NCI-H2227 treated with DMSO at 0.1 percent for 48 hours (cell line): Measurements from ENCODE around the gene NHEJ1.

Source experiments
- DNase-seq: peaks from one replicate; lab custom pipeline; 2025; lab: John Stamatoyannopoulos, UW

The NHEJ1 gene

GRCh38 chr2:219182331-219183150 lies 21.9 kb upstream of the NHEJ1 start:
- DNase-seq: no peak

- no peak for DNase-seq
These were observed 20.9 kb upstream of the NHEJ1 start for GRCh38 chr2:219181531-219181930.

DNA sequence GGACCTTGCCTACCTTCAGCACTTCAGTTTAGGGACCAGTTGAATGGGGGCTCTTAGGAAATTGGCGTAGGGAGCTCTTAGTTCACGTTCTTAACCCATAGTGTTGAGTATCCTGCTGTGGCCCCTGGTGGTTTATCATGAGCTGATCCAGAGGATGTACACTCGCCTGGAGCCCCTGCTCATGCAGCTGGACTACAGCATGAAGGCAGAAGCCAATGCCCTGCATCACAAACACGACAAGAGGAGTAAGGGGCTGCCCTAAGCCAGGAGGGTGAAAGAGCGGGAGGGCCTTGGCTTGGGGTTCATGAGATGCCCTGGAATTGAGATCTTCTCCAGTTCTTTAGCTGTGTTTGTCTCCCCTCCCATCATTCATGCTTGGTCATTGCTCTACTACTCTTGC lies 20.3 kb upstream of the NHEJ1 start:
- no peak for DNase-seq

DNA sequence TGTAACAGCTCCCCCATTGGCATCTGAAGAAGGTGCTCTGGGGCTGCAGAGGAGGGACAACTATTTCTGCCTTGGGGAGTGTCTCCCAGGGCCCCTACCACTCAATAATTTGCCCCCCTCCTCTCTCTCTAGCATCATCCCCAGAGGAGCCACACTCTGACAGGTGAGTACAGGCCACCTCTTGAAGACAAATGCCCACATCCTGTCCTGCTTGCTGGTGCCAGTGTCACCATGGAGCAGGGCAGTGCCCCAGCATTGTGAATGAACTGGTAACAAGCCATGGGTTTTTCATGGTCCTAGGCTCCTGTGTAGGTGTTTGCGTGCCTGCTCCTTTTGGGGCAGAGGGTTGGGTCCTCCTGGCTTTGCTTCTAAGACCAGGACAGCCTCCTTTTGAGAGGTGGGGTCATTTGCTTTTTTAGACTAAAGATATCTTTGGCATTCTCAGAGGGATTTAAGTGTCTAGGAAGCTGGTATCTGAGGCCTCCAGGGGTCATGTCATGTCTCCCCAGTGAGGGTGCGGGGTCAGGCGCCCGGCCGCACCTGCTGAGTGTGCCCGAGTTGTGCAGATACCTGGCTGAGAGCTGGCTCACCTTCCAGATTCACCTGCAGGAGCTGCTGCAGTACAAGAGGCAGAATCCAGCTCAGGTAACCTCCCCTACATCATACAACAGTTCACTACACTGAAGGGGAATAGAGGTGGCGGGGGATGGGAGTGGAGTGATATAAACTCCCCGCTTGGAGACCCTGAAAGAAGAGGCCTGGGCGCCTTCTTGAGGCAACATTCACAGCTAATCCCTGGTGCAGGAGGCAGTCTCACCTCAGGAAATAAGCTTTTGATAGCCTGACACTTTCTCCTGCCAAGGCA lies 19.2 kb upstream of the NHEJ1 start:
- no peak for DNase-seq

- peak; percentile 31 for DNase-seq
These were observed 18.0 kb upstream of the NHEJ1 start for GRCh38 chr2:219178377-219179175.

- peak; percentile 89 for DNase-seq
These were observed 17.1 kb upstream of the NHEJ1 start, which contains the start of gene RETREG2 for GRCh38 chr2:219177552-219178376. TSS of gene RETREG2 (plus strand) at chr2:219178275. CDS start at chr2:219178353, 78 bp downstream.

GRCh38 chr2:219176818-219177551 lies 16.4 kb upstream of the NHEJ1 start, which contains the start of gene CNPPD1:
TSS of gene CNPPD1 (minus strand) at chr2:219176925. CDS start at chr2:219176828, 97 bp downstream.
- peak; percentile 77 for DNase-seq

DNA sequence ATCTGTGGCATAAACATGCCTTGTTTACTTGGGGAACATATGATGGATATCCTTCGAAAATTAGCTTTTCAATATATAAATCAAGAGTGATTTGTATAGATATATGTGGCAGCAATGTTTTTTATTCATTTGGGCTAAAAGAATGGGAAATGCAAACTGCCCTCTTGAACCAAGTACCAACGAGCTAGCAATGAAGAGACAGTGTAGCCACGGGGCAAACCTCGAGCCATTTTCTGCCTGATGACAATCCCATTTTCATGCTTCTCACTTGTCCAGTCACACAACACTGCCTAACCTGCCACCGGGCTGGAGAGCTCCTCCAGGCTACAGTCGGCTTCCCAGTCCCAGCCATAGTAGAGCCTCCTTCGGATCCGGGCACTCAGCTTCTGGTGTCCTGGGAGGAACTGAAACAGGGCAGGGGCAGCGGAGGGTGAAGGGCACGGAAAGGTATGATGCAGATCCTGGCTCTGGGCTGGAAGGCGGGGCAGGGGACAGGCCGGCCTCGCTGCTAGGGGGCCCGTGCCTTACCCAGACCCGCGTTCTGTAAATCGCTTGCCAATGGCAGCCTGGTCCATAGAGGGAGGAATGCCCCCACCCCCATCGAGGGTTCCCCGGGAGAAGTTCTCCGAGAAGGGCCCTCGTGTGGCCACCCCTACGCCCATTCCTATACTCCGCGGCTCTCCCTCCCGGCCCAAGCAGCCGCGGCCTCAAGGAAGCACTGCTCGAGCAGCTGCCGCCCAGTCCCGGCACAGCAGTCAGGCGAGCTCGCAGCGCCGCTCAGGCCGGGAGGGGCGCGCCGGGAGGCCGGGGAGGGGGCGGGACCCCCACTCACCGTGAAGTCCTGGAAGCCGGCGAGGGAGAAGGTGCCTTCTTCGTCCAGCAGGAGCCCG lies 15.6 kb upstream of the NHEJ1 start:
- DNase-seq: no peak

- no peak for DNase-seq
These were observed 14.9 kb upstream of the NHEJ1 start for GRCh38 chr2:219175486-219175885.

GRCh38 chr2:219174801-219175200 lies 14.2 kb upstream of the NHEJ1 start:
- DNase-seq: no peak

- DNase-seq: no peak
These were observed 13.5 kb upstream of the NHEJ1 start for GRCh38 chr2:219174146-219174545.

DNA sequence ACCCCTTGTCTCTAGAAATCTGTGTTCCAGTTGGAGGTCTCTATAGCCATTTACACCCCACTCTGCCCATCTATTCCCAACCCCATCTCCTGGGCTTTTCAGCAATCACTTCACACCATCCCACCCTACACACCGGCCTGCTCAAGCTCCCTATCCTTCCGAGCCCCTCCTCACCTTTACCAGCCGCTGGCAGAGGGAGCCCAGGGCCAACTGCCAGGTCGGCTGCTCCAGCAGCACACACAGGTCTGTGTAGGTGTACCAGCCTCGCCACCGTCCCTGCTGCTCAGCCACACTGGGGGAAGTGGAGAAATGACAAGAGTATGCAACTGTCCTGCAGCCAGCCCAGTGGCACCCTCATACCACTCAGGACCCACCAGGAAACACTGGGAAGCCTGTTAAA lies 12.6 kb upstream of the NHEJ1 start:
- DNase-seq: no peak

DNA sequence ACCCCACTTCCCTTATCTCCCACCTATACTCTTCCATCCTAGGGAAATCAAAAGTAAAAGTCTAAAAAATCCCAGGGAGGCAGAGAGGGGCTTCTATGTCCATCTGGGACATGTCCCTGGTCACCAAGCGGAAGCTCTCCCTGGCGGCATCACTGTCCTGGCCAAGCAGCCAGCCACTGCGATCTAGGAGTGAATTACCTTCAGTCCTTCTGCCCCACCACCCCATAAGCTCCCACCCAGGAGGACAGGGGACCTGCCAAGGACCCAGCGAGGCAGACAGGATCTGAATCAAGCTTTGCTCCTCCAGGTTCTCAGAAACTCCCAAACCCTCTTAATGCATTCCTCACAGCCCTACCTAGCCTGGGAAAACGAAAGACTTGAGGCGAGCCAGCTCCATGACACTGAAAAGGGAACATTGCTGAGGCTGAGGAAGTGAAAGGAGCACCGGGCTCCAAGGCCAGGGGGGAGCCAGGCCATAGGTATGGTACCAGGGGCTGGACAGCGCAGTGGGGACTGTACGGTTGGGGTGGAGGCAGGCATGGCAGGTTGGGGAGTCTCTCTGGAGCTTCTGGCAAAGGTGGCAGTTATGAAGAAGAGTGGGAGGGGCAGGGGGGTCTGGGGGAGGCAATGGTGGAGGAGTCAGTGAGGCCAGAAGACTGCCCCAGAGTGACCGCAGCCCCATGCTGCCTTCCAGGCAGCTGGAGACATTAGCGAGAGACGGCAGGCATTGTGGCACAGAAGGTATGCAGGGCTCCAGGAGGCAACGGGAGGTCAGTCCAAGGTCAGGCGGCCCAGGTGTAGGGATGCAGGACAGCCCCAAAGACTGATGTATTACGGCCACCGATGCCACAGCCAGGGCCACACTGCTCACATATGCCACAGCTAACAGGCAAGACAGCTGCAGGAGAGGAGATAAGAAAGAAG lies 11.9 kb upstream of the NHEJ1 start:
- DNase-seq: no peak

DNA sequence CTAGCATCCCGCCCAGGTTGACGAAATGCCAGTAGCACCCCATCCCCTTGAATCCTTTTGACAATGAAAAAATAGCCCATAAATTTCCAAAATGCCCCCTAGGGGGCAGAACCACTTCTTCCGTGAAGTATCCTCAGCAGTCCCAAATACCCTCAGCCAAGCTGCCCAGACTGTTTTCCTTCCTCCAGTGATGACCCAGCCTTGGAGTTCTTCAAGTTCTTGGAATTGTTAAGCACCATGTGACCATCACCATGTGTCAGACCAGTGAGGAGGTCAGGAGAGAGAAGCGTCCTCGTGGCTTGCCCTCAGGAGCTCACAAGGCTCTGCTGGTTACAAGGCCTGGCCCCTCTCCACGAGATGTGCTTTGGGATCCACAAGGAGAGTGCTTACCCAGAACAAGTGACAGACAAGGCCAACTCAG lies 10.6 kb upstream of the NHEJ1 start:
- DNase-seq: peak; percentile 13

- DNase-seq: no peak
These were observed 9.5 kb upstream of the NHEJ1 start, which contains the start of gene SLC23A3 for GRCh38 chr2:219169930-219170654. TSS of gene SLC23A3 (minus strand) at chr2:219170029. CDS start at chr2:219169984, 45 bp downstream.

DNA sequence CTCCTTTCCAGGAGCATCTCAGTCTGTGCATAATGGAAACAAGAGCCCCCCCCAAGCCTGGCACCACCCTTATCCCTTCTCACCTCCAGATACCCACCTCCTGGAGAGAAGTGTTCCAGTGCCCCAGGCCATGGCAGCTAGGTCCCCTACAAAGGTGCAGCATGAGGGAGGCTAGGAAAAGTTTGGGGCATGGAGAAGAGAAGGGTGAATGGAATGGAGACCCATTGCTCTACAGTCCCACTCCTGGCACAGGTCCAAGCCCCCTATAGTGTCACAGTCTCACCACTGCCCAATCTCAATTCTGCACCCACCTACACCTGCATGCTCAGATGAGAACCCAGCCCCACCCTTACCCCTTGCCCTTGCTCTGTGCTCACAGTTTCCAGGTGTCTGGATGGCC lies 8.3 kb upstream of the NHEJ1 start:
- DNase-seq: no peak

GRCh38 chr2:219168526-219168925 lies 7.9 kb upstream of the NHEJ1 start:
- DNase-seq: no peak
